AG09309 (cell line): ENCODE data around the gene GTF2F1.
A peak's percentile ranks its signal among the peaks of the same experiment; 100 is the strongest.

Experiments
- DNase-seq: peaks from one replicate; pipeline ENCODE4 v3.0.0-alpha.2; 2010; ENCODE audit warnings: low read depth
- H3K4me3 ChIP-seq: 2 replicates; pipeline ENCODE4 v1.5.1; 2011; ENCODE audit warnings: mild to moderate bottlenecking, low read depth, low read length, moderate library complexity; ENCODE audit not compliant: control insufficient read depth
- CTCF ChIP-seq: IDR thresholded peaks from 2 replicates; pipeline ENCODE4 v1.5.1; 2011; ENCODE audit warnings: mild to moderate bottlenecking, low read depth, low read length, inconsistent platforms; ENCODE audit not compliant: insufficient read depth, control insufficient read depth; ENCODE audit errors: missing control alignments

GTF2F1 gene

GRCh38 chr19:6396305-6396704, 3.3 kb upstream of the GTF2F1 start:
- no peak for DNase-seq
- no peak overlapping the region for H3K4me3 ChIP-seq
- TF ChIP-seq CTCF = no peak

GRCh38 chr19:6394831-6395230, 1.9 kb upstream of the GTF2F1 start:
- DNase-seq = no peak
- no peak for TF ChIP-seq CTCF
- no peak overlapping the region for H3K4me3 ChIP-seq

- H3K4me3 ChIP-seq = peak overlapping the region; percentile 87
- TF ChIP-seq CTCF = no peak
- DNase-seq = no peak
Observed at GRCh38 chr19:6393983-6394412, 1.0 kb upstream of the GTF2F1 start.

GRCh38 chr19:6392221-6393073, 517 bp downstream of the GTF2F1 start:
- DNase-seq = no peak
- TF ChIP-seq CTCF = no peak
- H3K4me3 ChIP-seq = peak overlapping the region; percentile 87

- no peak overlapping the region for H3K4me3 ChIP-seq
- no peak for TF ChIP-seq CTCF
- no peak for DNase-seq
Observed at GRCh38 chr19:6387372-6387771, 5.6 kb downstream of the GTF2F1 start.

GRCh38 chr19:6384381-6384780, 8.6 kb downstream of the GTF2F1 start:
- DNase-seq = no peak
- TF ChIP-seq CTCF = no peak
- no peak overlapping the region for H3K4me3 ChIP-seq
